GM10248 (cell line): Measurements from ENCODE around the gene ATF7.
A peak's percentile ranks its signal among the peaks of the same experiment; 100 is the strongest.

Source experiments
- CTCF ChIA-PET: fragments of 300-600 bp; sonication (Branson Sonifier 250); formaldehyde crosslinking; extraction: SDS; loops from one replicate; lab custom pipeline; 2021; ENCODE audit warnings: antibody characterized with exemption; lab: Yijun Ruan, JAX
- POLR2A ChIA-PET: fragments of 350-650 bp; sonication (Branson Sonifier 250); formaldehyde crosslinking; extraction: SDS; loops from one replicate; lab custom pipeline; 2020; ENCODE audit warnings: antibody characterized with exemption; lab: Yijun Ruan, JAX
- DNase-seq: peaks from one replicate; pipeline ENCODE4 v3.0.0; 2012; ENCODE audit errors: extremely low spot score
- TF ChIP-seq, protein P1 (sequence below): IDR thresholded peaks from 2 replicates; pipeline ENCODE4 v1.5.1; 2012; ENCODE audit warnings: mild to moderate bottlenecking, low read depth; ENCODE audit errors: extremely low read depth, missing control alignments, control extremely low read depth

Gene ATF7

GRCh38 chr12:53625946-53626701 is at the start of gene ATF7:
ATF7 (minus strand) TSS chr12:53626382; CDS start chr12:53601000, 25,382 bp downstream.
- TF ChIP-seq, protein P1, sequence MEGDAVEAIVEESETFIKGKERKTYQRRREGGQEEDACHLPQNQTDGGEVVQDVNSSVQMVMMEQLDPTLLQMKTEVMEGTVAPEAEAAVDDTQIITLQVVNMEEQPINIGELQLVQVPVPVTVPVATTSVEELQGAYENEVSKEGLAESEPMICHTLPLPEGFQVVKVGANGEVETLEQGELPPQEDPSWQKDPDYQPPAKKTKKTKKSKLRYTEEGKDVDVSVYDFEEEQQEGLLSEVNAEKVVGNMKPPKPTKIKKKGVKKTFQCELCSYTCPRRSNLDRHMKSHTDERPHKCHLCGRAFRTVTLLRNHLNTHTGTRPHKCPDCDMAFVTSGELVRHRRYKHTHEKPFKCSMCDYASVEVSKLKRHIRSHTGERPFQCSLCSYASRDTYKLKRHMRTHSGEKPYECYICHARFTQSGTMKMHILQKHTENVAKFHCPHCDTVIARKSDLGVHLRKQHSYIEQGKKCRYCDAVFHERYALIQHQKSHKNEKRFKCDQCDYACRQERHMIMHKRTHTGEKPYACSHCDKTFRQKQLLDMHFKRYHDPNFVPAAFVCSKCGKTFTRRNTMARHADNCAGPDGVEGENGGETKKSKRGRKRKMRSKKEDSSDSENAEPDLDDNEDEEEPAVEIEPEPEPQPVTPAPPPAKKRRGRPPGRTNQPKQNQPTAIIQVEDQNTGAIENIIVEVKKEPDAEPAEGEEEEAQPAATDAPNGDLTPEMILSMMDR: no peak
- CTCF ChIA-PET: interaction anchor here (1.0 to 5.6 kb wide), 2 partner anchors 50 to 305 kb away, joined by 3 to 29 read pairs; partner anchors contain the start of gene ATP5MC2
- peak; percentile 97 for DNase-seq
- POLR2A ChIA-PET: no interaction called here

DNA sequence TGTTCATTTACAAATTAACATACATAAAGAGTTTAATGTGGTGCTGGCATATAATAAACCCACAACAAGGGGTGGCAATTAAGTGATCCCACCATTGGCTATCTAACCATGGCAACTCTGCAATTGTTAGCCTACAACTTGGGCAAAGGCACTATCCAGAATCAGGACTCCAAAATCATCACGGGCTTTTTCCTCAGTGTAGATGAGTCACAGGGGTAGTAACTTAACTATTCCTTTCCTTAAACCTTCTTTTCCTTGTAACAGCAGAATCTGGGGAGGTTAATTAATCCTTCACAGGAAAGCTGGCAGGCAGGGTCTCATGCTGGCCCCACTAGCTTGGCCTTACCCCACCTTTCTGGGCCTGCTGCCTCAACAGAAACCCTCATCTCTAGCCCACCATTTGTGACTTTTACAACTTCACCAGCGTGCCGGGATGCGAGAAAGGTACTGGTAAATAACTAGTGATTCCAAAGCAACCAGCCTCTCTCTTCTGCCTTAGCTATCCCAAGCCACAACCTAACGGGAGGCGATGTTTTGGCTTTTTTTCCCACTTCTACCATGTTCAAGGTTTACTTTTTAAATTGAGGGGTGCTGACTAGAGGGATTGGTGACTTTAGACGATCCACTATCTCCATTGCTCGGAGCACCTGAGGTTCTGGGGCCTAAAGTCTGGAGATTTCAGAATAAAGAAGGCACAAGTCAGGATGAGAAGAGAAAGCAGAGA is 49.0 kb upstream of the ATF7 start:
- ChIA-PET CTCF (interaction anchor here (0.6 to 11.4 kb wide), 52 partner anchors 8 to 577 kb away, joined by 3 to 213 read pairs (median 5); partner anchors contain the start of genes AAAS, ATF7, CALCOCO1 and CISTR), POLR2A (interaction anchor here (0.6 to 1.0 kb wide), 2 partner anchors 95 to 132 kb away, joined by 3 to 6 read pairs; no protein-coding TSS in a partner anchor)
- TF ChIP-seq, protein P1: no peak

DNA sequence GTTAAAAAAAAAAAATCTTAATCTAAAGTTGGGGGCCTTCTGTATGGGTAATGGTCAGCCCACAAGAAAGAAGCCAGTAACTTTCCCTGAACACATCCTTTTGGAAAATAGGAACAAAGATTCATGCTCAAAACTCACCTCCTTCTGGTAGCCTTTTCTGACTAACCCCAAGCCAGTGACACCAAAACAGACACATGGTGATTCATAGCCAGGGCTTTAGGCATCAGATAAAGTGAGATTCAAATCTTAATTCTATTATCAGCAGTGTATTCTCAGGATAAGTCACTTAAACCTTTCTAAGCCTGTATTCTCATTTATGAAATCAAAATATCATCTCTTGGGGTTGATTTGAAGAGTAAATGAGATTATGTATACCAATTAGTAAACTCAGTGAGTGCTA is 44.8 kb upstream of the ATF7 start:
- TF ChIP-seq, protein P1: no peak
- DNase-seq: no peak
- ChIA-PET CTCF (interaction anchor here (1.4 to 11.4 kb wide), 3 partner anchors 73 to 129 kb away, joined by 4 to 213 read pairs (median 10); no protein-coding TSS in a partner anchor), POLR2A (no interaction called here)

More for the DNA sequence above, 49.0 kb upstream of the ATF7 start:
- no peak for DNase-seq

DNA sequence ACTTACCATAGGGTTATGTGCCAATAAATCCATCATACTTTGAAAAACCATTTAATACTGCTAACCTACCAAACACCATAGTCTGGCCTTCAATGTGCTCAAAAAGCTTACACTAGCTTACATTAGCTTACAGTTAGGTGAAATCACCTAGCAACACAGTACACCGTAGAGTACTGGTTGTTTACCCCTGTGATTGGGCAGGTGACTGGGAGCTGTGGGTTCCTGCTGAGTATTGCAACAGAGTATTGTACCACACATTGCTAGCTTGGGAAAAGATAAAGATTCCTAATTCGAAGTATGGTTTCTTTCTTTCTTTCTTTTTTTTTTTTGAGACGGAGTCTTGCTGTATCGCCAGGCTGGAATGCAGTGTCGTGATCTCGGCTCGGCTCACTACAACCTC is 44.1 kb upstream of the ATF7 start:
- ChIA-PET CTCF (interaction anchor here (1.2 to 11.4 kb wide), 3 partner anchors 73 to 128 kb away, joined by 3 to 213 read pairs (median 4); no protein-coding TSS in a partner anchor), POLR2A (no interaction called here)
- DNase-seq: no peak
- TF ChIP-seq, protein P1: no peak

DNA sequence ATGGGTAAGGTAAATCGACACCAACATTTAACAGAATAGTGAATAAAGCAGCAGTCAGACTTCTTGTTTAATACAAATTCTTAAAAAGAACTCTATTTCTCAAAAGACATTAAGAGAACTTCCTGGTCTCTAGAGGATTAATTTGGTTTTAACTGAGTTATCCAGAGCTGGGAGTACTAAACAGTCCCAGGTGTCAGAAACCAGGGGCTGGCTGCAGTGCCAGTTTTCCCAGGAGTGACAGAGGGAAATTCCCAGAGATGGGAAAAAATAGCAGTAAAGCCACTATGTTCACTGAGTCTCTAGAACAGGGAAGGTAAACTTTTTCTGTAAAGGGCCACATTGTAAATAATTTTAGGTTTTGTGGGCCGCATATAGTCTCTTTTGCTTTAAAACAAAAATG is 40.9 kb upstream of the ATF7 start:
- POLR2A ChIA-PET: no interaction called here
- no peak for DNase-seq
- CTCF ChIA-PET: interaction anchor here (0.8 to 2.0 kb wide), 4 partner anchors 9 to 123 kb away, joined by 3 to 11 read pairs (median 4); partner anchors contain the start of gene ATP5MC2
- TF ChIP-seq, protein P1: no peak

- no peak for DNase-seq
- TF ChIP-seq, protein P1: no peak
- ChIA-PET CTCF (interaction anchor here (2.4 kb wide), 1 partner anchor 11 kb away, joined by 9 read pairs; the partner anchor contains the start of gene ATP5MC2), POLR2A (interaction anchor here (0.6 kb wide), 1 partner anchor 216 kb away, joined by 3 read pairs; no protein-coding TSS in a partner anchor)
Observed at GRCh38 chr12:53664936-53665335, 38.8 kb upstream of the ATF7 start.
